ENCODE data around the gene ALDH3A2. TPM values are rescaled to one million over a fixed set of nuclear protein-coding genes. Genes with fewer than 3 reads are reported as not detected.

Gene ALDH3A2
- total and polyA plus RNA-seq, 2 of the 8 experiments (the other 6 are each of a cell fraction or from before 2014, with no cell fraction given), result 20.6 to 72.9 TPM

DNA sequence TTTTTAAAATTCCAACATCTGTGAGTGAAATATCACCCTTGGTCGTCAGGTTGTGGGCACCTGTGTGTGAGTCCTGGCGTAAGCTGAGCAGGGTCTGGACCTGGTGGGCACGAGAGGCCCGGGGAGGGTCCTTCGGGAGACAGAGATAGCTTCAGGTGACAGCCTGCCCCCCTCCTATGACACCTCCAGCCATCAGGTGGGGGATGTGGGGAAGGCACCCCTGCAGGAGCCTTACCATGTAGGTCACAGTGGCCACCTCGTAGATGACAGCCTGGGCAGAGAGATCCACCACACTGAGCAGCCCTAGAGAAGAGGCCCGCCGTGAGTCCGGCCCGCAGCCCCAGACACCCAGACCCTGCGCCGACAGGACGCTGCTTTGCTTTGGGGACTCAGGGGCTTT lies 56.6 kb downstream of the ALDH3A2 start:
- H3K23ac ChIP-seq (ENCODE audit: insufficient read length), result no peak overlapping the region
- no peak overlapping the region for H3K14ac ChIP-seq (ENCODE audit: insufficient read length)
- 0 out of 2 replicates have a peak overlapping the region, but pooled peaks have one; percentile 10 for H2BK20ac ChIP-seq (ENCODE audit: low read length)
- peaks cover 9 to 31% (median 20%) of the 10 kb centered on the region in 4 experiments for H3K4me1 ChIP-seq (replicated peaks in 1 of 4; ENCODE audit: control insufficient read depth in 3 of 4, insufficient read depth in 4 of 4, low read length in 3 of 4)
- no peak overlapping the region for H3K4me3 ChIP-seq (ENCODE audit: extremely low read depth in 1 of 4, insufficient read depth in 2 of 4, low read depth in 3 of 4, low read length in 4 of 4)
- no peak overlapping the region for H3K4ac ChIP-seq (replicated peaks; ENCODE audit: insufficient read length, low read depth, low read length)
- no peak overlapping the region for H3K56ac ChIP-seq (replicated peaks; ENCODE audit: insufficient read length, low read depth, low read length)
- FAIRE-seq (no peak), DNase-seq (ENCODE audit: low read depth in 1 of 2, low spot score in 2 of 2) (no peak)
- no peaks in the 10 kb centered on the region for H3K36me3 ChIP-seq (ENCODE audit: control insufficient read depth in 2 of 4, insufficient read depth in 4 of 4, low read length in 3 of 4)
- no peaks in the 10 kb centered on the region for H3K27me3 ChIP-seq (replicated peaks in 1 of 4; ENCODE audit: control insufficient read depth in 3 of 4, extremely low read depth in 1 of 4, insufficient read depth in 3 of 4, low read length in 3 of 4)
- no peaks in the 10 kb centered on the region for H4K20me1 ChIP-seq (replicated peaks in 1 of 2; ENCODE audit: control insufficient read depth in 1 of 2, insufficient read depth in 2 of 2, low read length in 2 of 2)
- H4K5ac ChIP-seq (ENCODE audit: insufficient read length, low read depth, low read length), result no peak overlapping the region
- H2BK15ac ChIP-seq (ENCODE audit: low read length), result no peak overlapping the region
- H3K18ac ChIP-seq (ENCODE audit: extremely low read depth, low read length), result peak overlapping the region; percentile 32
- no peaks in the 10 kb centered on the region for H3K79me1 ChIP-seq (ENCODE audit: low read depth, low read length)
- H4K8ac ChIP-seq (ENCODE audit: extremely low read depth, insufficient read depth, low read length), result no peak overlapping the region
- no peak overlapping the region for H3K27ac ChIP-seq (ENCODE audit: low read depth, low read length)
- H3K23me2 ChIP-seq (ENCODE audit: low read depth, low read length), result no peaks in the 10 kb centered on the region
- 88% methylated on average over 6 of the region's 13 CpGs; no CpG with 5 or more reads in 1 of the 2 experiments for whole genome bisulfite sequencing, 2 experiments (ENCODE audit: extremely low coverage in 1 of 2, insufficient coverage in 1 of 2, insufficient read length in 1 of 2, insufficient replicate concordance in 2 of 2, low coverage in 1 of 2, low lambda C conversion rate in 2 of 2, missing lambda C conversion rate in 1 of 2)
- no peaks in the 10 kb centered on the region for H3K9me3 ChIP-seq (ENCODE audit: insufficient read depth in 2 of 2, low read depth in 1 of 2, low read length in 1 of 2)
- no peak for TF ChIP-seq CHD2 (IDR thresholded peaks at IDR 0.05; ENCODE audit: low read length)
- TF ChIP-seq POLR2AphosphoS5 (IDR thresholded peaks at IDR 0.05; ENCODE audit: low read depth, low read length), result no peak
- TF ChIP-seq EP300 (IDR thresholded peaks at IDR 0.05; ENCODE audit: borderline replicate concordance in 1 of 2, low read depth in 2 of 2, low read length in 2 of 2), result no peak
- TF ChIP-seq KDM5A (IDR thresholded peaks at IDR 0.05; ENCODE audit: low read length), result no peak
- TF ChIP-seq BCL11A (IDR thresholded peaks at IDR 0.05; ENCODE audit: low read depth in 2 of 2, low read length in 2 of 2), result no peak
- TF ChIP-seq, protein P1, sequence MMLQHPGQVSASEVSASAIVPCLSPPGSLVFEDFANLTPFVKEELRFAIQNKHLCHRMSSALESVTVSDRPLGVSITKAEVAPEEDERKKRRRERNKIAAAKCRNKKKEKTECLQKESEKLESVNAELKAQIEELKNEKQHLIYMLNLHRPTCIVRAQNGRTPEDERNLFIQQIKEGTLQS (IDR thresholded peaks at IDR 0.05; ENCODE audit: insufficient read depth, low read depth, low read length), result no peak
- TF ChIP-seq YY1 (IDR thresholded peaks at IDR 0.05; ENCODE audit: low read depth, low read length), result no peak
- no peak for TF ChIP-seq SP1 (IDR thresholded peaks at IDR 0.05; ENCODE audit: low read depth, low read length)
- TF ChIP-seq, protein P2, sequence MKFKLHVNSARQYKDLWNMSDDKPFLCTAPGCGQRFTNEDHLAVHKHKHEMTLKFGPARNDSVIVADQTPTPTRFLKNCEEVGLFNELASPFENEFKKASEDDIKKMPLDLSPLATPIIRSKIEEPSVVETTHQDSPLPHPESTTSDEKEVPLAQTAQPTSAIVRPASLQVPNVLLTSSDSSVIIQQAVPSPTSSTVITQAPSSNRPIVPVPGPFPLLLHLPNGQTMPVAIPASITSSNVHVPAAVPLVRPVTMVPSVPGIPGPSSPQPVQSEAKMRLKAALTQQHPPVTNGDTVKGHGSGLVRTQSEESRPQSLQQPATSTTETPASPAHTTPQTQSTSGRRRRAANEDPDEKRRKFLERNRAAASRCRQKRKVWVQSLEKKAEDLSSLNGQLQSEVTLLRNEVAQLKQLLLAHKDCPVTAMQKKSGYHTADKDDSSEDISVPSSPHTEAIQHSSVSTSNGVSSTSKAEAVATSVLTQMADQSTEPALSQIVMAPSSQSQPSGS (IDR thresholded peaks at IDR 0.05; ENCODE audit: low read length), result no peak
- TF ChIP-seq CBX8 (IDR thresholded peaks at IDR 0.05; ENCODE audit: borderline replicate concordance, low read depth, low read length), result no peak
- TF ChIP-seq NRF1 (IDR thresholded peaks at IDR 0.05; ENCODE audit: low read depth, low read length), result no peak
- no peak overlapping the region for H3K9ac ChIP-seq (replicated peaks in 1 of 4; ENCODE audit: extremely low read depth in 1 of 4, low read depth in 3 of 4, low read length in 3 of 4)
- CTCF ChIA-PET (ENCODE audit: partially characterized antibody), result interaction anchor here (0.7 to 1.2 kb wide), 3 partner anchors 9 to 61 kb away, joined by 3 to 4 read pairs (median 3); no protein-coding TSS in a partner anchor
- no peak overlapping the region for H2AFZ ChIP-seq (ENCODE audit: low read length)
- H2BK120ac ChIP-seq (replicated peaks; ENCODE audit: low read depth, low read length), result no peak overlapping the region
- no peaks in the 10 kb centered on the region for H3K79me2 ChIP-seq (ENCODE audit: control insufficient read depth in 1 of 2, insufficient read depth in 2 of 2, low read length in 2 of 2)
- 0 out of 2 replicates have a peak overlapping the region, but pooled peaks have one; percentile 60 for H2BK12ac ChIP-seq (ENCODE audit: low read depth, low read length)
- no peak overlapping the region for H3K4me2 ChIP-seq (ENCODE audit: insufficient read depth in 1 of 2, low read depth in 2 of 2, low read length in 2 of 2)
- H2BK5ac ChIP-seq (ENCODE audit: low read depth, low read length), result no peak overlapping the region
- POLR2A ChIA-PET (ENCODE audit: partially characterized antibody), result interaction anchor here (1.3 kb wide), 1 partner anchor 53 kb away, joined by 3 read pairs; no protein-coding TSS in a partner anchor
- H4K91ac ChIP-seq (replicated peaks; ENCODE audit: insufficient read length, low read length), result no peak overlapping the region
- no peak overlapping the region for H2AK5ac ChIP-seq (ENCODE audit: low read depth, low read length)

Measured in H1 (cell line).